ENCODE measurements around the gene PTPN2.

DNA sequence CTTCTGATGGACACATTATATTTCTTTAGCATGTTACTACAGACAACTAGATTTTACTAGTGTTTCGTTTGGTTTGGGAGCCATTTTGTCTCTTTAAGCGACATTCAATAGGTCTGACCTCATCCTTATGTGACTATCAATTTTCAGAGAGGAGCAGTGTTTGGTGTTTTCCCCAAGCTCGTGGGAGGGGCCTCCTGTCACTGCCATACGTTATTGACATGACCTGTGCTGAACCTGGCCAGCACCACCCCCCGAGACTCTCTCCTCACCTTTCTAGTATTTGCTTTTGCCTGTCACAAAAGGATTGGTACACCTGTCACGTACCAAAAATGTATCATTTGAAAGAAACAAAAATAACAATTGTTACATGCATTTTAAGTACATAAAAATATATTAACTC is 111.9 kb downstream of the PTPN2 start:
- TF ChIP-seq, protein P1, sequence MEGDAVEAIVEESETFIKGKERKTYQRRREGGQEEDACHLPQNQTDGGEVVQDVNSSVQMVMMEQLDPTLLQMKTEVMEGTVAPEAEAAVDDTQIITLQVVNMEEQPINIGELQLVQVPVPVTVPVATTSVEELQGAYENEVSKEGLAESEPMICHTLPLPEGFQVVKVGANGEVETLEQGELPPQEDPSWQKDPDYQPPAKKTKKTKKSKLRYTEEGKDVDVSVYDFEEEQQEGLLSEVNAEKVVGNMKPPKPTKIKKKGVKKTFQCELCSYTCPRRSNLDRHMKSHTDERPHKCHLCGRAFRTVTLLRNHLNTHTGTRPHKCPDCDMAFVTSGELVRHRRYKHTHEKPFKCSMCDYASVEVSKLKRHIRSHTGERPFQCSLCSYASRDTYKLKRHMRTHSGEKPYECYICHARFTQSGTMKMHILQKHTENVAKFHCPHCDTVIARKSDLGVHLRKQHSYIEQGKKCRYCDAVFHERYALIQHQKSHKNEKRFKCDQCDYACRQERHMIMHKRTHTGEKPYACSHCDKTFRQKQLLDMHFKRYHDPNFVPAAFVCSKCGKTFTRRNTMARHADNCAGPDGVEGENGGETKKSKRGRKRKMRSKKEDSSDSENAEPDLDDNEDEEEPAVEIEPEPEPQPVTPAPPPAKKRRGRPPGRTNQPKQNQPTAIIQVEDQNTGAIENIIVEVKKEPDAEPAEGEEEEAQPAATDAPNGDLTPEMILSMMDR (conservative IDR thresholded peaks at IDR 0.05; ENCODE audit: low read depth, low read length): no peak
- no peak for TF ChIP-seq EZH2 (IDR thresholded peaks at IDR 0.05; ENCODE audit: borderline replicate concordance, low read depth, low read length, poor library complexity, severe bottlenecking)

All from A673 (cell line).